Smooth muscle cell (in vitro differentiated cells): Measurements from ENCODE around the gene XPNPEP3. TPM values are rescaled to one million over a fixed set of nuclear protein-coding genes. Genes with fewer than 3 reads are reported as not detected.

ENCODE experiments used
- DNase-seq: peaks from one replicate; lab custom pipeline; 2025; ENCODE audit not compliant: unreplicated experiment; lab: John Stamatoyannopoulos, UW
- H2AFZ ChIP-seq: fragments of 200-600 bp; sonication (generic); 2 replicates; pipeline ENCODE4 v1.6.0; 2016; ENCODE audit warnings: antibody characterized with exemption, low read depth, mild to moderate bottlenecking
- H3F3A ChIP-seq: fragments of 200-600 bp; sonication (generic); 2 replicates; pipeline ENCODE4 v1.6.0; 2017; ENCODE audit warnings: antibody characterized with exemption, low read depth
- H3K27ac ChIP-seq: fragments of 200-600 bp; sonication (generic); 2 replicates; pipeline ENCODE4 v1.5.1; 2016; ENCODE audit warnings: low read depth, mild to moderate bottlenecking
- H3K27me3 ChIP-seq: fragments of 200-600 bp; sonication (generic); 2 replicates; pipeline ENCODE4 v1.6.1; 2016; ENCODE audit warnings: low read depth, mild to moderate bottlenecking
- H3K36me3 ChIP-seq: fragments of 200-600 bp; sonication (generic); 2 replicates; pipeline ENCODE4 v1.5.1; 2016; ENCODE audit warnings: low read depth
- H3K4me1 ChIP-seq: fragments of 200-600 bp; sonication (generic); 2 replicates; pipeline ENCODE4 v1.5.1; 2016; ENCODE audit warnings: low read depth
- H3K4me2 ChIP-seq: fragments of 200-600 bp; sonication (generic); 2 replicates; pipeline ENCODE4 v1.6.0; 2016; ENCODE audit warnings: mild to moderate bottlenecking
- H3K4me3 ChIP-seq: fragments of 200-600 bp; sonication (generic); 2 replicates; pipeline ENCODE4 v1.5.1; 2016; ENCODE audit warnings: mild to moderate bottlenecking
- H3K79me2 ChIP-seq: fragments of 200-600 bp; sonication (generic); 2 replicates; pipeline ENCODE4 v1.6.0; 2016; ENCODE audit warnings: low read depth, mild to moderate bottlenecking
- H3K9ac ChIP-seq: fragments of 200-600 bp; sonication (generic); 2 replicates; pipeline ENCODE4 v1.6.0; 2016; ENCODE audit warnings: low read depth
- H3K9me3 ChIP-seq: fragments of 200-600 bp; sonication (generic); replicated peaks from 2 replicates; pipeline ENCODE4 v1.5.1; 2016; ENCODE audit warnings: low read depth
- H4K20me1 ChIP-seq: fragments of 200-600 bp; sonication (generic); 2 replicates; pipeline ENCODE4 v1.6.0; 2016; ENCODE audit warnings: low read depth
- WGBS: methylation state at CpG from one replicate; pipeline ENCODE4 v1.1.7; 2016; ENCODE audit warnings: low lambda C conversion rate; 5-methylcytosine and 5-hydroxymethylcytosine counted together
- polyA plus RNA-seq: library from polyadenylated mRNA; unstranded; fragments of >200 nt; fragmentation: Nextera tagmentation; extraction: Ambion mirVana; gene quantifications from 2 replicates; pipeline ENCODE4 v1.2.1, GENCODE V29; 2016
- total RNA-seq: library from RNA; depleted of rRNA; stranded (reverse); fragments of >200 nt; gene quantifications from 2 replicates; pipeline ENCODE4 v1.2.3, GENCODE V29; 2014
- TF ChIP-seq, protein P1 (sequence below): fragments of 200-600 bp; sonication (generic); IDR thresholded peaks from 2 replicates; pipeline ENCODE4 v1.5.1; 2017; ENCODE audit warnings: borderline replicate concordance, mild to moderate bottlenecking, antibody characterized with exemption; ENCODE audit not compliant: insufficient read depth, poor library complexity, severe bottlenecking

The XPNPEP3 gene
- total and polyA plus RNA-seq, 2 experiments from 2014 or later: 3.9 to 12.3 TPM

DNA sequence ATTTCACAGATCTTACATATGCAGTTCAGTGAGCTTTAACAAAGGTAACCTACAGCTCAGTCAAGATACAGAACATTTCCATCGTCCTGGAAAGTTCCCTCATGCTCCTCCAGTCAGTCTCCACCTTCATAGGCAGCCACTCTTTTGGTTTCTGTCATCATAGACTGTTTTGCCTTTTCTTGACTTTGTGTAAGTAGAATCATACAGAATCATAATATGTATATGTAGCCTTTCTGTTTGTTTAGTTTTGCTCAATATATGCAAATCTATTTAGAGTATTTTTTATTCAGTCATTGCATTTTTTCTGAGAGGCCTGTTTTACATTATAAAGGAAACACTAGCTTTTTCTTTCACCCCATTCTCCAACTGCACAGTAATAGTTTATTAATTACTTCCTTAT, 20.0 kb downstream of the XPNPEP3 start:
- H3K9ac ChIP-seq: no peak overlapping the region
- TF ChIP-seq, protein P1, sequence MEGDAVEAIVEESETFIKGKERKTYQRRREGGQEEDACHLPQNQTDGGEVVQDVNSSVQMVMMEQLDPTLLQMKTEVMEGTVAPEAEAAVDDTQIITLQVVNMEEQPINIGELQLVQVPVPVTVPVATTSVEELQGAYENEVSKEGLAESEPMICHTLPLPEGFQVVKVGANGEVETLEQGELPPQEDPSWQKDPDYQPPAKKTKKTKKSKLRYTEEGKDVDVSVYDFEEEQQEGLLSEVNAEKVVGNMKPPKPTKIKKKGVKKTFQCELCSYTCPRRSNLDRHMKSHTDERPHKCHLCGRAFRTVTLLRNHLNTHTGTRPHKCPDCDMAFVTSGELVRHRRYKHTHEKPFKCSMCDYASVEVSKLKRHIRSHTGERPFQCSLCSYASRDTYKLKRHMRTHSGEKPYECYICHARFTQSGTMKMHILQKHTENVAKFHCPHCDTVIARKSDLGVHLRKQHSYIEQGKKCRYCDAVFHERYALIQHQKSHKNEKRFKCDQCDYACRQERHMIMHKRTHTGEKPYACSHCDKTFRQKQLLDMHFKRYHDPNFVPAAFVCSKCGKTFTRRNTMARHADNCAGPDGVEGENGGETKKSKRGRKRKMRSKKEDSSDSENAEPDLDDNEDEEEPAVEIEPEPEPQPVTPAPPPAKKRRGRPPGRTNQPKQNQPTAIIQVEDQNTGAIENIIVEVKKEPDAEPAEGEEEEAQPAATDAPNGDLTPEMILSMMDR: no peak

DNA sequence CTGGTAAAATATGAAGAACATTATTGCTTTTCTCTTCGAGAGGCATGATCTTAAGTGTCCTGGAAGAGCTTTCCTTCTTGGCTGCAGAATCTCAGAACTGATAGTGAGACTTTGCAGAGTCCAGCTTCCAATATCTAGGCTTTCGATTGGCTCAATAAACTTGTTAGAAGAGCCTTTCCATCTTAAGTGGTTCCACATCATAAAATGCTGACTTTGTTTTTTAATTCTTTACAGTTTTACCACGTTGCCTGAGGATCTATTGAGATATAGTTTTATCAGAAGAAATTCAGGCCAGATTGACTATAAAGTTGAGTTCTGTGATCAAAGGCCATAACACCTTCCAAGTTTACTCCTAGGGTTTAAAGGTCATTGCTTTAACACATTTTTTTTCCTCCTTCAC, 20.5 kb downstream of the XPNPEP3 start:
- H3K27ac ChIP-seq: no peak overlapping the region

More for the DNA sequence above, 20.0 kb downstream of the XPNPEP3 start:
- no peak for DNase-seq
- H3K4me1 ChIP-seq: no peaks in the 10 kb centered on the region
- peaks cover 2% of the 10 kb centered on the region for H3K36me3 ChIP-seq
- no peak overlapping the region for H2AFZ ChIP-seq
- no peaks in the 10 kb centered on the region for H4K20me1 ChIP-seq
- H3K79me2 ChIP-seq: no peaks in the 10 kb centered on the region
- H3K27ac ChIP-seq: no peak overlapping the region
- H3F3A ChIP-seq: no peaks in the 10 kb centered on the region
- 86% methylated on average over 1 of the region's 1 CpG for WGBS
- no peak overlapping the region for H3K4me3 ChIP-seq
- H3K9me3 ChIP-seq: no peaks in the 10 kb centered on the region
- H3K4me2 ChIP-seq: no peak overlapping the region
- H3K27me3 ChIP-seq: no peaks in the 10 kb centered on the region

DNA sequence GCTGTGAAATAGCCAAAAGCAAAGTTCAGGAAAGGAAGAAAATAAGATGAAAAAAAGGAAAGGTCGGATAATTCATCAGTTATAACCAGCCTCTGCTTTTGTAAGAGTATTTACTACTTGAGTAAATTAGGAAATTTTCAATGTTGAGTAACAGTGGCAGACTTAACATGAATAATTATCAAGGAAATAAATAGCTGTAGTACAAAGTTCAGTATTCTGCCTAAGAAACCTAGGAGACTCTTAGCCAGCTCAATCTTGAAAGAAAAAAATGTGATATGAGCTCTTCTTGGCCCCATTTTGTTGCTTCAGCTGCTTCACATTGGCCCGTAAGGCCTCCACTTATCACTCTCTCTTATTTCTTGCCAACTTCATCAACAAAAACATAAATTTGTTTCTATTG, 22.0 kb downstream of the XPNPEP3 start:
- TF ChIP-seq, protein P1: no peak
- no peaks in the 10 kb centered on the region for H3F3A ChIP-seq
- H3K4me1 ChIP-seq: no peaks in the 10 kb centered on the region
- no peak overlapping the region for H3K9ac ChIP-seq
- no peak overlapping the region for H3K4me2 ChIP-seq
- H4K20me1 ChIP-seq: no peaks in the 10 kb centered on the region
- WGBS: 94% methylated on average over 2 of the region's 2 CpGs
- no peak for DNase-seq
- no peak overlapping the region for H2AFZ ChIP-seq
- no peaks in the 10 kb centered on the region for H3K27me3 ChIP-seq
- no peaks in the 10 kb centered on the region for H3K9me3 ChIP-seq
- H3K4me3 ChIP-seq: no peak overlapping the region
- H3K27ac ChIP-seq: no peak overlapping the region
- H3K36me3 ChIP-seq: peaks cover 15% of the 10 kb centered on the region
- no peaks in the 10 kb centered on the region for H3K79me2 ChIP-seq

More for the DNA sequence above, 20.5 kb downstream of the XPNPEP3 start:
- 74% methylated on average over 3 of the region's 3 CpGs for WGBS
- Histone ChIP-seq H3K9me3 (no peaks in the 10 kb centered on the region), H3K79me2 (no peaks in the 10 kb centered on the region), H2AFZ (no peak overlapping the region), H3F3A (no peaks in the 10 kb centered on the region), H3K36me3 (peaks cover 3% of the 10 kb centered on the region), H4K20me1 (no peaks in the 10 kb centered on the region), H3K4me3 (no peak overlapping the region), H3K27me3 (no peaks in the 10 kb centered on the region), H3K9ac (no peak overlapping the region), H3K4me2 (no peak overlapping the region), H3K4me1 (no peaks in the 10 kb centered on the region)
- no peak for DNase-seq
- TF ChIP-seq, protein P1: no peak

DNA sequence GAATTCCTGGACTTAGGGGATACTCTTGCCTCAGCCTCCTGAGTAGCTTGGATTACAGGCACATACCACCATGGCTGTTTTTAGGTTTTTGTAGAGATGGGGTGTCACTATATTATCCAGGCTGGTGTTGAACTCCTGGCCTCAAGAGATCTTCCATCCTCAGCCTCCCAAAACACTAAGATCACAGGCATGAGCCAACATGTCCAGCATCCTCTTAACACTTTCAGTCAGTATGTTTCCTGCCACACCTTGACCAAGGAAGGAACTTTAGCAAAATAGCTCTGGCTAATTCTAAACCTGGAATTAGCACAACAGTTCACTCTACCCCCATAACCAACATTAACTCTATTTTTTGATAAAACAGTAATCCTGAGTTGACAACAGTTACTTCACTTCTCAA, 32.2 kb downstream of the XPNPEP3 start:
- peaks cover 10% of the 10 kb centered on the region for H3K36me3 ChIP-seq
- H3K4me1 ChIP-seq: no peaks in the 10 kb centered on the region
- no peaks in the 10 kb centered on the region for H3F3A ChIP-seq
- TF ChIP-seq, protein P1: no peak
- no peak overlapping the region for H3K9ac ChIP-seq
- H3K27ac ChIP-seq: no peak overlapping the region
- H3K27me3 ChIP-seq: no peaks in the 10 kb centered on the region
- H3K4me3 ChIP-seq: no peak overlapping the region
- no peak overlapping the region for H2AFZ ChIP-seq
- no peaks in the 10 kb centered on the region for H4K20me1 ChIP-seq
- no peaks in the 10 kb centered on the region for H3K79me2 ChIP-seq
- no peak overlapping the region for H3K4me2 ChIP-seq
- no peak for DNase-seq
- no peaks in the 10 kb centered on the region for H3K9me3 ChIP-seq
